NCI-H1105 treated with DMSO at 0.1 percent for 48 hours (cell line): ENCODE data around the gene LEFTY1.

Experiments used
- DNase-seq: peaks from one replicate; lab custom pipeline; 2025; lab: John Stamatoyannopoulos, UW

LEFTY1 gene

DNA sequence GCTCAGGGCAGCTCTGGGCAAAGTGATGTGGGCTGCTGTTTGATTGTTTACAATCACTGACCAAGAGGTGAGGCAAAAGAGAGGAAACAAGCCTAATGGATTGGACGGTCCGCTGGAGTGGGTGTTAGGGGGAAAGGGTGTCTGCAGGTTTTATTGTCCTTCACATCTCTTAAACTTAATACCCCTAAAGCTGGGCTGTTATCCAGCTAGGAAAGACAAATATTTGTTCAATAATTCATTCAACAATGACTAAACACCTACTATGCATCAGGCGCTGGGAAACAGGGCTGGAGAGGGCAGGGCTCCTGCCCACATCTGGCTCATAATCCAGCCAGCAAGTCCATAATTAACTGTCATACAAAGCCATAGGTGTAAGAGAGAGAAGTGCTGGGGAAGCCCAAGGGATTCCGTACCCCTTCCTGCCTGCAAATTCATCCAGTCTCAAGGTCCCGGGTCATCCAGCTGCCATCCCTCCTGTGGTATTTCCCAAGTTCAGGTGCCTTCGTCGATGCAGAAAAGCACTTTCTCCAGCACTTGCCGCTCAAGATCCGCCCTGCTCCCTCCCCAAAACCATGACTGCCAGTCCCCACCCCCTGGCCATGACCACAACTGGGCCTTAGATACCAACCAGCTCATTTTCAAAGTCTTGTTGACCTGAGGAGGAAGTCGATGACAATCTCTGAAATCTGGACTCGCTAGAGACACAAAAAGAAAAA lies 17.4 kb downstream of the LEFTY1 start:
- peak; percentile 49 for DNase-seq

DNA sequence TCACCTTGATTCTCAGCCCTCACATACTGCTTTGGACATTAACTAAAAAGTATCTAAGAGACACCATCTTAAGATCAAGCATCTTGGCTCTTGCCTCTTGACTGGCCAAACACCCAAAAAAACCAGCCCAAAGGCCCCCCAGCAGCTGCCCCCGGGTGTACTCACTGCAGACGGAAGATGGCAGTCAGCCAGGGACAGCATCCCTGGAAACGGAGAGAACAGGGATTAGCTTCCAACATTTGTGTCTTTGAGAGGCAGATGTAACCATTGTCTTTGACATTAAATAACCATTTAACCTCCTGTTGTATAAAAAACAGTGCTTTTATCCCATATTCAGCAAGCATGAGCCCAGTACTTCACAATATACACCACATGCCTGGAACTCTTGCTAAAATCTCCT lies 18.0 kb downstream of the LEFTY1 start:
- DNase-seq = peak; percentile 49

DNA sequence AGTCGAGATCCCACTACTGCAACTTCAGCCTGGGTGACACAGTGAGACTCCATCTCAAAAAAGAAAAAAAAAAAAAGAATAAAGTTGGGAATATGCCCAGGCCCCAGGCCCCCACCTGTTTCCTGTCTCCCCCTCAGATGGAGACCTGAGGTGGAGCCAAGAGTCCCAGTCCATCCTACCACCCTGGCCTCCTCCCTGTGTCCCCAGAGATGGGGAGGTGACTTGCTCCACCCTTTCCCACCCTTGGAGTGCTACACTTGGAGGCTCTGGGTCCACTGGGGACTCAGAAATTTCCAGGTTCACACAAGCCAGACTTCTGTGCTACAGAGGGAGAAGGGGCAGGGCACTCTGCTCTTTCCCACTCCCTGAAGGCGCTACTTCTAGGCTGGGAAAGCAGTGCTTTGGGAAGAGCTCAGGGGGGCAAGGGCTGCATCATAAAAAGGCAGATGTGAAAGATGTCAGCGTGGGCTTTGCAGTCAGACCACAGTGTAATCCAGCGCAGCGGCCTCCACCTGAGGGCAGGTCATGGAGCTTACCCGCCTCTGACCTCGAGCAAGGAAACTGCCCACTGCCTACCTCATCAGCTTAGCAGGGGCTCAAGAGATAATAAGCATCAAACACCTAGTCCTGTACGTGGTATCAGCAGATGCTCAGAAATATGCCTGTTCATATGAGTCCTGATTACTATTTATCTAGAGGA lies 20.2 kb downstream of the LEFTY1 start:
- no peak for DNase-seq

DNA sequence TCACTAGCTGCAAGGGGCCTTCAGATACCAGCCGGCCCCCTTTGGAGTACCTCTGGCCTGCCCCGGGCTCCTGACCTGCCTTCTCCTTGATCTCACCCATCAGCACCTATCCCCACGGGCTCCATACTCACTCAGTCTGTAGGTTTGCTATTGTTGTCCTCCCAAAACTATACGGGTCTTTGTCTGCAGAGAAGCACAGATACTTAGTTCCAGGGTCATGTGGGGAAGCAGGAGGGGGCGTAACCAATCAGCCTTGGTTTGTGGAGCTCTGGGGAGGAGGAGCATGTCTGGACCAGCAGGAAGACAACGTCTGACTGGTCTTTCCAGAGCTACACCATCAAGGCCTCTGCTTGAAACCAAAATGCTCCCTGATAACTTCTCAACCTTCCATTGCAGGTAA lies 22.0 kb downstream of the LEFTY1 start:
- DNase-seq = no peak

DNA sequence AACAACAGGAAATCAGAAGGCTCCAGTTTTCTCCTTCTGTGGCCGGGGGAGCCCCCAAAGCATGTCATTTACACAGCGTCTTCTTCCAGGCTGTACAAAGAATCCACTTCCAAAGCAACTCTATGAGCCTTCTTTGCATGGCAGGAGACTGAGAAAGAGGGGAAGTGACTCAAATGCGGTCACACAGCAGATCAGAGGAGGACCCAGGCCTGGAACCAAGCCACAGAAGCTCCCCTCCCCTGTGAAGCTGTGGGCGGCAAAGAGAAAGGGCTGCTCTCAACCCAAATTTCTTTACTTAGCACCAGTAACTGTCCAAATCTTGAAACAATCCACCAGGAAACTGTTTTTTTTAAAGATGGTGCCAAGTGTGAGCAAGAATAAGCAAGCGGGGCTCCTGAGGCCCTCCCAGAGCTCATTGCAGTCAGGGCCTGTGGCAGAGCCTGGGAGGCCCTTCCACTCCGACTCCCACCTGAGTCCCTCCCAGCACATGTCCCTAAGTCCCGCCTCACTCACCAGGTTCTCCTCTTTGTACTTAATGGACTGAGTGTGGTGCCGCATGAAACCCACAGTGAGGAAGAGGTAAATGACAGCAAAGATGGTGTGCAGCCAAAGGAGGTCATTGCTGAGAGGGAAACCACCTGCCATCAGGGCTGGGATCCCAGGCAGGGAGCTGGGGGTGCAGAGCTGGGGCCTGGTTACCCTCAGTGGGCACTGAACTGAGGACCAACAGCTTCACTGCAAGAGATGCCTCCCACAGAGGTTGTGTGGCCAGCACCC lies 22.7 kb downstream of the LEFTY1 start:
- no peak for DNase-seq

DNA sequence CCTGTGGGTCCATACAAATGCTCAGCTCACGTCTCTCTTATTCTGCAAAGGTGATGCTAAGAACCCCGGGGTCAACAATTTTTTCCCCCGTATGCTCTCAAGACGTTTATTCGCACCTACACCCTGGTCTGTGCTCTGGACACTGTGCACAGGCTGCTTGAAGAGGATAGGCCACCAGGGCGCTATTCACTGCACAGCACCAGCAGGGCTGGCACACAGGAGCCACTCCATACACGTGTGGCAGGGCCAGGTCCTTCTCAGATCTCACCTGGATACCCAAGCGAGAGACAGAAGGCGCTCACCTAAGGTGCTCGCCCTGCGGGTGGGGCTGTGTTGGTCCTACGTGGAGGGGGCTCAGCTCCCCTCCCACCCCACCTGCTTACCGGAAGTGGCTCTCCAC lies 23.4 kb downstream of the LEFTY1 start:
- no peak for DNase-seq

DNA sequence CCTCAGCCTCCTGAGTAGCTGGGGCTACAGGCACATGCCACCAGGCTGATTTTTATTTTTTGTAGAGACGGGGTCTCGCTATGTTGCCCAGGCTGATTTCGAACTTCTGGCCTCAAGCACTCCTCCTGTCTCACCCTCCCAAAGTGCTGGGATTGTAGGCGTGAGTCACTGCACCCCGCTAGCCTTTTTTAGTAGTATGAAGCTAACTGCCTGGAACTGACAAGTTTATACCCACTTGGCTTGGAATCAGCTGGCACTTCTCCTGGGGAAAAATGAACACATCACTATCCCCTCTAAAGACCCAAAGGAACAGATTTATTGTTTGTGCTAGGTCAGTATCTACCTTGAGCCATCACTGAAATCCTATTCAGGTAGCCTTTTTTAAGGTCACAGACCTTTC lies 25.8 kb downstream of the LEFTY1 start:
- no peak for DNase-seq

DNA sequence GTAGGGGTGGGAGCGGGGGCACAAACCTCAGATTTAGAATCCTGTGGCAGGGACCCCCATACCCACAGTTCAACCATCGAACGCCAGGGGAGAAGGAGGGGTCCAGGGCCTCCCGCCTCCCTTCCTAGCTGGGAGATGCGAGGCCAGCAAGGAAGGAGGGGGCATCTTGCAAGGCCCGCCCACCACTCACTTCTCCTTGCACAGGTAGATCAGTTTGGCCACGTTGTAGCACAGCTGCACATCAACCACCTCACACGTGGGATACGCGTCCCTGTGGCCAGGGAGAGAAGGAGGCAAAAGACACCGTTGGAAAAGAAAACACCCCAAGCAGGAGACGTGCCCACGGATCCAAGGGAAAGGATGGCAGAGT lies 26.4 kb downstream of the LEFTY1 start:
- no peak for DNase-seq

DNA sequence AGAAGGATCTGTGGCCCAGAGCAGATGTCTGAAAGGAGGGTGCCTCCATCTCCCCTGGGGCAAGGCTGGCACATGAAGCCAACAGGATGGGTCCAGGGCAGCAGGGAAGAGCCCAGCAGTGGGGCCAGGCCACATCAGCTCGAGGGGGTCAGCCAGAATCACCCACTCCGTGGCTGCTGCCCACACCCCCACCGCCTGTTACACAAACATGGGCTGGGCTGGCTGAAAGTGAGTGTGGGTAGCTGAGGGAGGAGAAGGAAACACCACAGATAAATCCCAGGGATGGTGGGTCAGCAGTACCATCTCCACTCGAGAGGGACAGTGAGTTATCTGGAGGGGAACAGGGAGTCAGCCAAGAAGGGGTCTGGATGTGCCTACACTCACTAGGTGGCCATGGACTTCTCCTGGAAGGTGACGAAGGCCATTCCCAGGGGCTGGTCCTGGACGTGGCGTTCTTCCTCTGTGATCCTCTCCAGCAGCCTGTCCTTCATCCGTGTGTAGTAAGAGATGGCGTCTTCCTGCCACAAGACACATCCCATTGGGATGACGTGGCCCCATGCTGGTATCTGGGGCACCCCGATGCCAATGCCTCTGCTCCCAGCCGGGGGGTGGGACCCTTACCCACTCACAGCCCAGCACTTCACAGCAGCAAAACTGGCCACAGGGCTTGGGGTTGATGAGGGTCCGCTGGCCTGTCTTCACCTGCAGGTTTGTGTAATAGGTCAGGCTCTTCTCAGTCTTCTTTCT lies 26.9 kb downstream of the LEFTY1 start:
- no peak for DNase-seq

DNA sequence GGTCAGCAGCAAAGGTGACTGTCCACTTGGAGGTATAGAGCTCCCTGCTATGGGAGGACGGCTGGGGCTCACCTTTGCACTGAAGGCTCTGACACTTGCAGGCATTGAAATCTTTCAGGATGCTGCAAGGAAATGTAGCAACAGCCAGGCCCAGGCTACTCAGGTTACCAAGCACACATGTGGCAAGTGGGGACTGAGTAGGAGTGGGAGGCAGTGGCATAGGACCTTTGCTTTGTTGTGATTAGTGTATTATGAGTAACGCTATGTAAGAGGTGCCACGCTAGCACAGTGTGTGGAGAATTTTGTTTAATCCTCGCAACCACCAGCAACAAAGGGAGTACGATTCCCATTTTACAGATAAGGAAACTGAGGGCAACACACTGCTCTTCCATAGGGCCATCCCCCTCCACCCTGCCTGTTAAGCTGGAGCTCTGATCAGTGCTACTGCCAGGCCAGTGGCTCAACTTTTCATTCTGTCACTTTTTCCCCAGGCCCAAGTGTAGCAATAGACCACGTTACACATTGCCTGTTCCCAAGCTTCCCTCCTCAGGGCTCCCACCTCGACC lies 28.0 kb downstream of the LEFTY1 start:
- no peak for DNase-seq

DNA sequence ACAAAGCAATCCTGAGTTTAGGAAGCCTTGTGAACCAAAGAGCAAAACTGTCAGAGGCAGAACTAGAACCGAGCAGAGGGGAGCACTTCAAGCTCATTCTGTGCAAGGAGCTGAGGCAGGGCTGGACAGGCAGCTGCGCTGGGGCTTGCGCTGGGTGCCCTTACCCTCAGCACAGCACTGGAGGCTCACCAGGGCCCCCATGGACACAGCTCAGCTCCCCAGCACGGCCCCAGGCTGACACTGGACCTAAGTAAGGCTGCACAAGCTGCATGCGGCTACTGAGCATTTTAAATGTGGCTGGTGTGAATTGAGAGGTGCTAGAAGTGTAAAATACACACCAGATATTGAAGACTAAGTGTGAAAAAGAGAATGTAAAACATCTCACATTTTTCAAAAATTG lies 28.8 kb downstream of the LEFTY1 start:
- DNase-seq = no peak

DNA sequence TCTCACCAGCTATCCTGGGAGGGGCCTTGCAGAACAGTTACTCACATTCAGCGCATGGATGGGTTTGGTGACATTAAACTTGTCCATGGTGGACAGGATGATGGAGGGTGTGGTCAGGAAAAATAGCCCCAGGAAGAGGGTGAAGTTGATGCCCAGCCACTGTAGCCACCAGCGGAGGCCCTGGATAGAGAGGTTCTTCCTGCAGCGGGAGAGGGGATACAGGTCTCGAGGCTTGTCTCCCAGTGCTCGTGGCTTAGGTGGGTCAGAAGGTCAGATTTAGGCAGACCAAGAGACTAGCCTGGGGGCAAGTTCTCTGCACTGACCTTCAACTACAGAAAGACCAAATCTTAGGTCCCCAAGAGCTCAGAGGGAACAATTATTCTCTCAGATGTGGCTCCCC lies 29.8 kb downstream of the LEFTY1 start:
- no peak for DNase-seq

DNA sequence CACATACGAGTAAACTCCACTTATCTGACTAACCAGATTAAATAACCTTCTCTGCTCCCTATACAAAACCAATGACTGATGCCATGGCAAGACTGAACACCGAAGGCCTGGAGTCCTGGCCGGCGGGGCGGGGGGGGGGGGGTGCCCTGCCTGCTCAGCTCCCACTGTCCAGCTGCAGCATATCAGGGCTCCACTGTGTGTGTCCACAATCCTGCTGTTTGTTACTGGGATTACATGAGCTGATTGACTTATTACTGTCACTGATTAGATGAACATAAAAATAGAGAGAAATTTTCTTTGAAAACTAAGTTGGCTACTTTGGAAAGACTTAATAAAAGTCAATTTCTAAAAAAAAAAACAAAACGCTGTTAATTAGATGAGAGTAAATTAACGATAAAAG lies 31.7 kb downstream of the LEFTY1 start:
- no peak for DNase-seq

DNA sequence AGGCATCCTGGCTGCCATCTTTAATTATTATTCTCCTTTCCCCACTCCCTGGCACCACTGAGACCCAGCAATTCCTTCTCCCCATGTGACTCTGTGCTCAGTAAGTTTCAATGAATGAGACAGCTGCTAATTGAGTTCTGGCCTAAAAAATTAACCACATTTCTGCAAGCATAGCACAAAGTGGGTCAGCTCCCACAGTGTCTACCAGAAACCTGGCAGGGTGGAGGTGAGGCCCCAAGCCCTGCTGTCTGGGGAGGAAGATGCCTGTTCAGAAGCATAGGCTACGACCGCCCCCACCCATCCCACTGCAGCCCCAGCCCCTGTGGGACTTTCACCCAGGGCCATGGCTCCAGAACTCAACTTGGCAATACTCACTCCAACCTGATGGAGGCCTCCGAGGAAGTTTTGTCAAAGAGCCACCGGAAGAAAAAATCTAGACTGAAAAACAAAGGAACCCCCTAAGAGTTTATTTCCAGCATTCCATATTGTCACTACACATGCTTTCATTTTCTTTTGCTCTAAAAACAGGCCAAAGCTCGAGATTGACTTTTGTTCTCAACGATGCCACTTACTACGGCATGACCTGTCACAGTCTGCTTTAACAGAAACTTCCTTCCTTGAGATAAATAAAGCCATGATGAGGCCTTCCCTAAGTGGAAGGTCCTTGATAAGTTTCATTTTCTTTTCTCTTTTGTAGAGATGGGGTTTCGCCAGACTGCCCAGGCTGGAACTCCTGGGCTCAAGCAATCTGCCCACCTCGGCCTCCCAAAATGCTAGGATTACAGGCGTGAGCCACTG lies 33.2 kb downstream of the LEFTY1 start:
- DNase-seq = no peak

DNA sequence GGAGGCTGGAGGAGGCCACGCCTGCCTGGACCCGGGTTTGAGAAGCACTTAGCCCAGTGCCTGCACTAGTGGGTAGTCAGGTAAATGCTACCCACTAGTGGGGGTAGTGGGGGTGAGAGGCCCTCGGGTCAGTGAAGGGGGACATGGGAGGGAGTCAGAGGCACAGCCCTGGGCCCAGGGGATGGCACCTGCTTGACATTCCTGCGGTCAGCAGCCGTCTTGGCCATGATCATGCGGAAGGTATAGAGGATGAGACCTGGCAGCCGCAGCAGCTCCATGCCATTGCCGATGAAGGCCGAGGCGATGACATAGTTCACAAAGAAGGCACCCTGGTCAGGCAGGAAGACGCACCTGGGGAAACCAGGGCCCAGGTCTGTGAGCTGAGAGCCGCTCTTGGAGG lies 35.5 kb downstream of the LEFTY1 start:
- no peak for DNase-seq

DNA sequence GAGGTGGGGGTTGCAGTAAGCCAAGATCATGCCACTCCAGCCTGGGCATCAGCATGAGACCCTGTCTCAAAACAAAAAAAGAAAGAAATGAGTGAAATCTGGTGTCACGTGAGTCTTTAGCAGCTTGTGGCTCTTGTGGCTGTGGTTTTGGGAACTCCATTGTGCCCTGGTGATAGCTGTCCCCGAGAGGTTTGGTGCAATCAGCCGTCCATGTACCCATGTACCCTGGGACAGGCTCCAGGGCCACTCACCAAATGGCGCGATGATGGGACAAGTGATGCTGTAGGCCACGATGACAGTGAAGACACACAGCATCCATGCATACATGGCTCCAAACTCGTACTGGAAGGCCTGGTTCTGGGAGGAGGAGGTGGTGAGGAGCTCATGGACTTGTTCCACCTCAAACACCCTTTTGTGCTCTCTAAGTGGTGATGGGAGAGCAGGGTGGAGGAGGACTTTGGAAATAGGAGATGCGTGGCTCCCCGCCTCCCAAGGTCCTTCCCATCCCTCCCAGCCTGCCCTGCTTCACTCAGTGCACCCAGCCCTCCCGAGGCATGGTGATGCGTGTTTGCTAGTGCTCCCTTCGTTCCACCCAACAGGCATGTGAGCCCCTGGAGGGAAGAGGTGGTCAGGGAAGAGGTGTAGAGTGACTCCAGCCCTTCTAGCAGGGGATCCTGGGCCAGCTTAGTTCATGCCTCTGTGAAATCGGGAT lies 36.4 kb downstream of the LEFTY1 start:
- DNase-seq = no peak

DNA sequence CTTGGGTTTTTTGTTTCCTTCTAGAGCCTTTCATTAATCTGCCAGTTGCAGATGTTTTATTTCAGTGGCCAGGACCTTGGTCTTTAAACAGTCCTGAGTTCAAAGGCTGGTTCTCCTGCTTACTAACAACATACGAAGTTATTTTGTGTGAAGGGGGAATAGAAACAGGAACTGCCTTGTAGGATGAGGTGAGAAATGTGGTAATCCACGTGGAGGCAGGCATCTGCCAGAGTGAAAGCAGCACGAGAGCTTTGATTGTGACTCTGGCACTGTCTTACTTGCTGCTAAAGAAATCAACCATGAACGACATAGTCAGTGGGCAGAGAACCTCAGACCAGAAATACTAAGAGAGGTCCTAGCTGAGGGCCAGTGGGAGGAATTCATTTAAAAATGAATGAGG lies 37.1 kb downstream of the LEFTY1 start:
- no peak for DNase-seq

DNA sequence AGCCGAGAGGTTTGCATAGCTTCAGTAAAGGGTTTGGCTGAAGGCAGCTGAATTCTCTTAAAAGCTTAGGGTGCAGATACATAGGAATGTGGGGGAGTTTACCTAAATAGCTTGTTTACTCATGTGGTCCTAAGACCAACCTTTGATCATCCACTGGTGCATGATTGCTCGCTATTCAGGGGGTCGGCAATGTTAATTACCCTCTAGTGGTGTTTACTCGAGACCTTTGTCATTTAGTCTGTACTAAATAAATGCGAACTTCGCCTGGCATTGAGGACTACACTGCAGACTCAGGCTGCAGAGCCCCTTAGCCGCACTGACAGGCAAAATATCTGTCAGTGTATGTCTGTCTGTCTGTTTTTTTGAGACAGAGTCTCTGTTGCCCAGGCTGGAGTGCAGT lies 38.6 kb downstream of the LEFTY1 start:
- no peak for DNase-seq

DNA sequence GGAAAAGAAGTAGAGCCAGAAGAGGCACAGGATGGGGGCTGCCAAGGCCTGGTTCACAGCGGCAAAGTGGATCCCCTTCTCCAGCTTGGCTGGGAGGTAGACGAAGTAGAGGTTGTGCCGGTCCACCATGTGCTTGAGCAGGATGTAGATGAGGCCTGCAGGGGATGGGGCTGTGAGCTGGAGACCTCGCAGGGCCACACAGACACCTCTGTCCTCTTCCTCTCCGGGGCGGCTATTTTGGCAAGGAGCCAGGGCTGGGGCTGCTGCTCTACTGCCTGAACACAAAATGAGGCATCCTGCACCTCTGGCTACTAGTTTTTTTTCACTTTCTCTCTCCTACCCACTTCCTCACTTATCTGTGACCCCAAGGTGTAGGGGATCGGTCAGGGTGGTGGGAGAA lies 39.0 kb downstream of the LEFTY1 start:
- DNase-seq = no peak

DNA sequence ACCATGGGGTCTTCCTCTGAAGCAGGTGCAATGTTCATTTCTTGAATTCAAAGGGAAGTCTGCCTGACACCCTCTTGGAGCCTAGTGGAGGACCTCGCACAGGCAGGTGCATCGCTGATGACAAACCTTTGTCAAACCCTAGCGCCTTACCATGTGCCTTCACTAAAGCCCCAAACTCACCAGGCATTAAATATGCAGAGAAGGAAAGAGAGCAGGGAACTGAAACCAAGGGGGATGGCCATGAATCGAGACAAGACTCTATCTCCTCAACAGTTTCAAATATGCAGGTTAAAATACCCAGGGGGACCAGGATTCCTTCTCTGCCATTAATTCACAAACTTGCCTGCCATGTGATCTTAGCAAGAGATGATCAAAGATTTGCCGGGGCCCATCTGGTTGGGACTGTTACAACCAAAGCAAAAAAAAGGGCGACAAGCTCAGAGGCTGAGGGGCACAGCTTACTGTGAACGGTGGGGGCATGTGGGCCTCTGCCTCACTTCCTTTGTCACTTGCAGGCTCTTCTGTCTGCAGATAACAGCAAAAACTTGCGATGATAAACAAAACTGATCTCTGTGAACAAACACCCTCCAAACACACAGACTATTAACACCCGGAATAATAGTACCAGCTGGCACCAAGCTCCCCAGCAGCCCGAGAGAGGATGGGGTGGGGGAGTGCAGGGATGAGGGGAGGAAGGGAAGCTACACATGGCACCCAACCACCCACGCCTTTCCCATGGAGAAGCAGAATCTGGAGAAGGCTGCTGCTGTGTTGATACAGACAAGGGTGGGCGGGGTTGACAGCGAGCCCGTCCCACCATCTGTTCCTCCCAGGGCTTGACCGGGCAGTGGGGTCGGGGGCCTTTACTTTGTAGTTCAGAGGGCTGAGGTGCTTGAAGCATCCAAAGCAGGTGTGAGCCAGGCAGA lies 40.7 kb downstream of the LEFTY1 start:
- no peak for DNase-seq
